ENCODE results near the gene NCKAP5L. TPM values are rescaled to one million over a fixed set of nuclear protein-coding genes. Genes with fewer than 3 reads are reported as not detected.

NCKAP5L gene
- total RNA-seq, result 23.2 TPM
- long read RNA-seq, partial matches to known transcripts, result 11 of 17 reads
- long read RNA-seq, other reads (novel, unspliced or antisense), result 6 of 17 reads

- Histone ChIP-seq H3K9me3 (no peaks in the 10 kb centered on the region), H3K27me3 (no peaks in the 10 kb centered on the region), H3K4me1 (peaks cover 44% of the 10 kb centered on the region), H3K27ac (peak within 1 kb of the TSS; percentile 86), H3K4me3 (peak within 1 kb of the TSS; percentile 87), H3K36me3 (no peaks in the 10 kb centered on the region)
- TF ChIP-seq CTCF (IDR thresholded peaks at IDR 0.05), result no peak
- DNase-seq (peak; percentile 99), ATAC-seq (peak; percentile 97)
- intact Hi-C loops (cut with DNase I), result no loop called here
These were observed at the start of gene NCKAP5L for GRCh38 chr12:49828133-49829091. Gene NCKAP5L (minus strand): TSS chr12:49828413. CDS start chr12:49804044, 24,369 bp downstream.

- Histone ChIP-seq H3K4me3 (no peak overlapping the region), H3K27me3 (no peaks in the 10 kb centered on the region), H3K9me3 (no peaks in the 10 kb centered on the region), H3K27ac (no peak overlapping the region), H3K4me1 (peaks cover 4% of the 10 kb centered on the region), H3K36me3 (no peaks in the 10 kb centered on the region)
- ATAC-seq, result no peak
- DNase-seq, result peak; percentile 32
- no peak for TF ChIP-seq CTCF (IDR thresholded peaks at IDR 0.05)
- intact Hi-C loops (cut with DNase I), result no loop called here
These were observed 48.9 kb upstream of the NCKAP5L start for GRCh38 chr12:49877066-49877465.

GRCh38 chr12:49876070-49876469 lies 47.9 kb upstream of the NCKAP5L start:
- Histone ChIP-seq H3K9me3 (no peaks in the 10 kb centered on the region), H3K27ac (no peak overlapping the region), H3K36me3 (no peaks in the 10 kb centered on the region), H3K27me3 (no peaks in the 10 kb centered on the region), H3K4me3 (no peak overlapping the region), H3K4me1 (peaks cover 4% of the 10 kb centered on the region)
- intact Hi-C loops (cut with DNase I), result no loop called here
- no peak for TF ChIP-seq CTCF (IDR thresholded peaks at IDR 0.05)
- ATAC-seq (no peak), DNase-seq (no peak)

GRCh38 chr12:49875115-49875720 lies 47.0 kb upstream of the NCKAP5L start:
- no peaks in the 10 kb centered on the region for H3K9me3 ChIP-seq
- H3K4me3 ChIP-seq, result no peak overlapping the region
- no peaks in the 10 kb centered on the region for H3K27me3 ChIP-seq
- DNase-seq (peak; percentile 48), ATAC-seq (no peak)
- no peak for TF ChIP-seq CTCF (IDR thresholded peaks at IDR 0.05)
- H3K36me3 ChIP-seq, result no peaks in the 10 kb centered on the region
- H3K4me1 ChIP-seq, result peaks cover 4% of the 10 kb centered on the region
- H3K27ac ChIP-seq, result no peak overlapping the region
- intact Hi-C loops (cut with DNase I), result no loop called here

GRCh38 chr12:49874142-49874897 lies 46.1 kb upstream of the NCKAP5L start:
- ATAC-seq, result no peak

More at GRCh38 chr12:49874142-49874897, 46.1 kb upstream of the NCKAP5L start:
- no peaks in the 10 kb centered on the region for H3K9me3 ChIP-seq
- H3K36me3 ChIP-seq, result no peaks in the 10 kb centered on the region
- intact Hi-C loops (cut with DNase I), result no loop called here
- H3K27ac ChIP-seq, result no peak overlapping the region
- H3K27me3 ChIP-seq, result no peaks in the 10 kb centered on the region
- H3K4me1 ChIP-seq, result peaks cover 6% of the 10 kb centered on the region
- H3K4me3 ChIP-seq, result no peak overlapping the region
- DNase-seq, result peak; percentile 56
- no peak for TF ChIP-seq CTCF (IDR thresholded peaks at IDR 0.05)
